GM19025 (cell line): Measurements from ENCODE around the gene ARHGAP27.

Source experiments
- ATAC-seq: cut with Tn5 transposase; IDR thresholded peaks from one replicate; pipeline ENCODE4 v1.9.1; 2021; ENCODE audit warnings: mild to moderate bottlenecking, low read depth, moderate library complexity; ENCODE audit not compliant: unreplicated experiment

The ARHGAP27 gene

DNA sequence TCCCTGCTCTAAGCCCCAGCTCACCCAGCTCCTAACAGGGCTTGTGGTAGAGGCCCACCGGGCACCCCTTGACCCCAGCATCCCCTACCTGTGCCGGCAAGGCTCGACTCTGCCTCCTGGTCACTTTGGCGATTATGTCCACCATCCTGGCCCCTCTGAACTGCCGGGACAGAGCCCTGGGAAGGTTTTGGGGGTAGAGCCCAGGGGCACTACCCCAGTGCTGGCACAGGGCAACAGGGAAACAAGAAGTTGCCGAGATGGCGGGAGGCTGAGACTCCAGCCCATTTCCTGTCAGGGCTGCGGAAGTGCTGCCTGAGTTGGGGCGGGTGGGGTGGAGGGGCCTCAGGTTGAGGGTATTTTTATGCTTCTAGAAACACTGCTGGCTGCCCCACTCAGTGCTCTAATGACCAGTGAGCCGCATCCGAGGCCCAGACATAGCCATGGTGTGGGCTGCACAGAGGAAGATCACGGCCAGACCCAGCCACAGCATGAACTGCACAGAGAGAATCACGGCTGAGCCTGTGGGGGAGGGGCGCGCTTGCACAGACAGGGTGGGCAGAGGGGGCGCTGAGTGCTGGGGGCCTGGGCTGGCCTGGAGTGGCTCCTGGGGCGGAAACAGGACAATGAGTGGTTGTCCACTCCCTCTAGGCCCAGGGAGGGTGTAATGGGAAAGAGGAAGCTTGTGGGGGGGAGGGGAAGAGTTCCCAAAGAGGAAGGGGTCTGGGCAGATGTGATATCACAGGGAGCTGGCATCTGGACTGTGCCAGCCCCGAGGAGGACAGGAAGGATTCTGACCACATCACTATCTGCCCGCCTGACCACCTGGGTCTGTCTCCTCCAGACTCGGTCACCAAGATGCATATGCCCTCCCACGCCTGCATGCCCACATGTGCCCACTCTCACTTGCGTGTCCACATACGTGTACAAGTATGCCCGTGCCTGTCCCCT, 22.3 kb downstream of the ARHGAP27 start:
- no peak for ATAC-seq

DNA sequence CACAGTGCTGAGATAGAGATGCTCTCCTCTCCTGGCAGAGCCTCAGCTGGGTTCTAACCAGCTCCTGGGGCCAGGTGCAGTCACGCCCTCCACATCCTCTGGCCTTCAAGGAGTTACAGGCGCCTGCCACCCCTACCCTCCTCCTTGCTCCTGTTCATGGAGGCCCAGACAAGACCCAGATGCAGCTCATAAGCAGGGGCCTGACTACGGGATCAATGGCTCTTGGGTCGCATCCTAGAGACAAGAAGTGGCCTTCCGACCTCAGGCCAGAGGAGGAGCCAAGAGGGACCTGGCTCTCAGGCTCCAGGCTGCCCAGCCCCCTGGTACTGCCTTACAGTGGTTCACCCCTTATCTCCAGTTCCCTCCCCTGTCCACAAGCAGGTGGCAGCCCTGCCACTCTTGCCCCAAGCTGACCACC, 23.0 kb downstream of the ARHGAP27 start:
- no peak for ATAC-seq

DNA sequence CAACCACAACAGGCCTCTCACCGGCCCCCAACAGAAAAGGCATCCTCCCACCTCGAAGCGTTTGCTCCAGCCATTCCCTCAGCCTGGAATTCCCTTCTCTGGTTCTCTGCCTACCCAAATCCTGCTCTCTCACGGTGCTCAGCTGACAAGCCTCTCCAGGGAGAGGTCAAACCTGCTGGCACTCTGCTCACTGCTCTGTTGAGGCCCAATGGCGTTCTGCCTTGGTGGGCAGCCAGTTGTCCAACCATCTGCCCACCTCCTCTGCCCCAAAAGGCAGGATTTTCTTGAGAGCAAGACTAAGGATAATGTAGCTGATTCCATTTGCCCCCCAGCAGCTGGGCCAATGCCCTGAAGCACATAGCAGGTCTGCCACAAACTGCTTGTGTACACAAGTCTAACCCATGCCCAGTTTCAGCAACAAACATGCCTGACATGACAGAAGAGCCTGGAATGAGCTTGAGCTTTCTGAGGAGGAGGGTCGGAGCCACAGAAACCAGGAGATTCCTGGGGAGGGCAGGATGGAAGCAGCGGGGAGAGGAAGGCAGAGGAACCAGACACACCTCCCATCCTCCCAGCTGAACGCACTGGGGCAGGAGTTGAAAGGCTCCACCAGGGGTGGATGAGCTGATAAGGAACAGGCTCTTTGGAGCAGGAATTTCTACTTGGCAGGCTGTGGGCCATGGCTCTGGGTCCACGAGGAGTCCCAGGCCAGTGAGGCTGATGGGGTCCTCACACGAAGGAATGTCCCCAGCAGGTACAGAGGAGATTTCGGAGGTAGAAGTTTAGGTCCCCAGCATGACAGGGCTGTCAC, 23.9 kb downstream of the ARHGAP27 start:
- ATAC-seq = no peak

DNA sequence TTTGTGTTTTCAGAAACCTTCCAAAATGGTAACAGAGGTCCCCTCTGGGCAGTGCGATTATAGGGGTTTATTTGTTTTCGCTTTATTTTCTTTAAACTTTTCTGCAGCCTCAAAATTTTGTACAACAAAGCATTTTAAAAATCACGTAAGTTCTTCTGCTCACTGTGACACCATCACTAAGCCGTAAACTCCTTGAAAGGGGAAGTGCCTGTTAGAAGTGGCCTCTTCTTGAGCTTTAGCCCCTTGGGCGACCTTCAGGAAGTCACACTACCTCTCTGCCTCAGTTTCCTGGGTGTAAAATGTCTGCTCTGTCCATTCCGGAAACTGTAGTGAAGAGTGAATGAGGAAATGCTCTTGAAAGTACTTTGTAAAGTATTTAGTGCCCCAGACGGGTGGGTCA, 26.6 kb downstream of the ARHGAP27 start:
- ATAC-seq = no peak

DNA sequence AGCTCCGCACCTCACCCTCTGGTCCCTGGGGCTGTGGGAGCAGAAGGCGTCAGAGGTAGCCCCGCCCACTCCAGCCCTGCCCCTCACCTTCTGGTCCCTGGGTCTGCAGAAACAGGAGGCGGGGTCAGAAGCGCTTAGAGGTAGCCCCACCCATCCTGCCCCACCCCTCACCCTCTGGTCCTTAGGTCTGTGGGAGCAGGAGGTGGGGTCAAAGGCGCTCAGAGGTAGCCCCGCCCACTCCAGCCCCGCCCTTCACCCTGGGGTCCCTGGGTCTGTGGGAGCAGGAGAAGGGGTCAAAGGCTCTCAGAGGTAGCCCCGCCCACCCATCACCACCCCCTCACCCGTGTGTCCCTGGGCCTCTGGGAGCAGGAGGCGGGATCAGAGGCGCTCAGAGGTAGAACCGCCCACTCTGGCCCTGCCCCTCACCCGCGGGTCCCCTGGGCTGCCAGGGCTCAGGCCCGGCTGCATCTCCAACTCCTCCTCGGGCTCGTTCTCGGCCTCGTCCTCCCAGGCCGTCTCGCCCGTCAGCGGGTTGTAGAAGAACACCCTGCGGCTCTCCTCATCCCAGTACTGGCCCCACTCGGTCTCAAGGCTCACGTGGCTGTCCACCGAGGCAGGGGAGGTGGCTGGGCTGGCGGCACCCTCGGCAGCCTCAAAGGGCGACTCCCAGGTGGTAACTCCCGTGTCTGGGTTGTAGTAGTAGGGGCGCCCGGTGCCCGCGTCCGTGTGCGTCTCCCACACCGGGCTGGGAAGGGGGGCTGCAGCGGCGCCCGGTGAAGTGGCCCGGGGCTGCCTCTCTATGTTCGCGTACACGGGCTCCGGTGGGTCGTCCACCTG, 27.2 kb downstream of the ARHGAP27 start:
- no peak for ATAC-seq

DNA sequence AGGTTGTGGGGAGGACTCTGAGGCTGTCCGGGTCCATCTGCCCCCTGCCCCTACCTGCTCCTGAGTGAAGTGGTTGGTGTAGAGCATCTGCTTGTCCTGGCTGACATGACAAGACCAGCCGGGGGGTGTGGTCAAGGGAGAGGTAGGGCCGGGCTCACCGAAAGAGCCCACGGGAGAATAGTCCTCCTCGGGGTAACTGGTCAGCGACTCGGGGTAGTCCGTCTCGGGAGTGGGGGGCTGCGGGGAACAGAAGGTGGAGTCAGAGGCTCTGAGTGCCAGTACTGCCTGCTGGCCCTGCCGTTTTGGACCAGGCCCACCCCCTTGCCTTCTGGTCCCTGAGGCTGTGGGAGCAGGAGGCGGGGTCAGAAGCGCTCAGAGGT, 27.8 kb downstream of the ARHGAP27 start:
- no peak for ATAC-seq

DNA sequence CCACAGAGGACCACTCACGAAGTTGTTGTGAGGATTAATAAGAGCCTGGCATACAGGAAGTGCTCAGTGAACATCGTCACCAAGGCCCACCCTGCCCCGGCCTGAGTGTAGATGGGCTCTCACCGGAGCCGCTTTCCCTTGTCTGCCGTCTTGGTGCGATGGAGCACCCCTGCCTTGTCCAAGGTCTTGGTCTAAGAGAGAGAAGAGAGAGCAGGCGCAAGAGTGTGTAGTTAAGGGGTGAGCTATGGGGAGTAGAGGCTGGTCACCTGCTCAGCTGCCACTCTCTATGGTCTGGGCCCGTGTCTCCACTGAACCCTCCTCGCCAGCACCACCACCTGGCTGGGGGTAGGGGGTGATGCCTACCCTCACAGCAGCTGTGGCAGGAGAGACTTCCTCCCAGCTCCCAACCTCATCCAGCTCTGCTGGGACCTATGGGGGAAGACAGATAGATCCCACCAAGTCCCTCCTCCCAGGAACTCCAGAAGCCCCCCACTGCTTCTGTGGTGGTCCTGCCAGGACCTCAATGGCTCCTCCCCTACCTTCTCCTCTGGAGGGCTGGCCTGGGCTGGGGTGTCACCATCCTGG, 28.7 kb downstream of the ARHGAP27 start:
- ATAC-seq = no peak

DNA sequence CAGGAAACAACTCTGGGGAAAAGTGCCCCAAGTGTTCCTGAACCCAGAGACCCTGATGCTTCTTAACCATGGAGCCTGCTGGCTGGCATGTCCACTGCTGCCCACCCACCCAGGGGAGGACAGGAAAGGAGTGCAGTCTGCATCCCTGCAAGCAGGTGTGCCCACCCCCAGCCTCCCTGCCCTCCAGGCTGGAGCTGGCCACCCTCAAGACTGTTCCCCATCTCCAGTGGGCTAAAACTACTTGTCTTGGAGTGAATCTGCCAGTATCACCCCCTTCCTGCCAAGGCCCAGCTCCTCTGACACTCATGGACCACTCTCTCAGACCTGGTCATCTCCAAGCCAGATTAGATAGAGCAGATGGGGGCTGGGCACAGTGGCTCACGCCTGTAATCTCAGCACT, 29.8 kb downstream of the ARHGAP27 start:
- ATAC-seq = no peak

DNA sequence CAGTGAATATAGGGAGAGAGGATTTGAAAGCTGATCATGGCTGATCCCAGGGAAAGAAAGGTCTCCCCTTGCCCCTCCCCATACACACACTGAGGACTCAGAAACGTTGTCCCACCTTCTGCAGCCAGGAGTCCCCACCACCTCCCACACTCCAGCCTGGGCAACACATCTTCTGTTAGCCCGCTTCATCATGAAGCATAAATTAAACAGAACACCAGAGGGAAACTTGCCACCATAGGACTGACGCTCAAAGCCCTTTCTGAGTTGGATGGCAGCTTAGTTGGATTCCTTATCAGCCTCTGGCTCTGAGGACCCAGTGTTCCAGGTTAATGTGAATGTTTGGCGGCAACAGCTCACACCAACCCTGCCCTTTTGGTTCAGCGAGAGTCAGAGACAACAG, 33.9 kb downstream of the ARHGAP27 start:
- no peak for ATAC-seq

DNA sequence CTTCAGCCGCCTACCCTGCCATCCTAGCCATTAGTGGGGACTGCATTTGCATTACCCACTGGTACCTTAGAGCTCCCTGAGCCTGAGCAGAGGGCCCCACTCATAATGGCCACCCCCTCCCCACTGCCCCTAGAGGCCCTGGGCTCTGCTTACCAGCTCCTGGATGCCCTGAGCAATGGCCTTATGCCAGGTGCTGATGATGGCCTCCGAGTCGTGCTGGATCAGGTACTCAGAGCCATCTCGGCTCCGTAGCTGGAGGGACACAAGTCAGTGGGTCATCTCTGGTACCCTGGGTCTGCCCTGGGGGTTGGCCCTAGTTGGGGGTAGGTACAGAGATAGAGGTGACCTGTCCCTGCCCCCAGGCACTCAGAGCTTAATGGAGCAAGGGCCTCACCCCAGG, 34.9 kb downstream of the ARHGAP27 start:
- ATAC-seq = no peak

DNA sequence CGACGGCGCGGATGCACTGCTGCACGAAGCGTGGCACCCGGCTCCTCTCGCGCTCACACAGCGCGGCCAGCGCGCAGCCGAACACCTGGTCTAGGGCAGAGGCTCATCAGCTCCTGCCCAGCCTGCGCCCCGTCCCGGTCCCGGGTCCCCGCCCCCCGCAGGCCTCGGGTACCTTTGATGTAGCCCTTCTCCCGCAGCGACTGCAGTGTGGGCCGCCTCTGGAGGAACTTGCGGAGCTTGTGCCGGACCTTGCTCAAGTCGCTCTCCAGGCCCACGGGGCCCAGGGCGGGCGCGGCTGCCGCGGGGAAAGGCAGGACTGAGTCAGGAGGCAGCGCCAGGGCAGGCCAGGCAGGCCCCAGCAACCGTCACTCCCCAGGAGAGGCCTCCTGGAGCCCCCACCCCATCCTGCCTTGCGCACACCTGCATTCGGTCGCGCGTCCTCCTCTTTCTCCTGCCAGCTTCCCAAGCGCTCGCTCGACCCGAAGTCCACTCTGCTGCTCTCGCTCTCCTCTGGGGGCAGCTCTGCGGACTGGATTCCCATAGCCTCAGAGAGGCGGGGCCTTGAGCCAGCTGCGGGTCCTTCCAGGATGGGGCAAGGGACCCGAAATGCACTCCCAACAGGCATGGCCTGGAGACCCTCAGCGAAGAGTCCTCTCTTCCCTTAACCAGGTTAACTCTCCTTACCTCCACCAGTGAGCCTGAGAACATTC, 36.0 kb downstream of the ARHGAP27 start:
- no peak for ATAC-seq

DNA sequence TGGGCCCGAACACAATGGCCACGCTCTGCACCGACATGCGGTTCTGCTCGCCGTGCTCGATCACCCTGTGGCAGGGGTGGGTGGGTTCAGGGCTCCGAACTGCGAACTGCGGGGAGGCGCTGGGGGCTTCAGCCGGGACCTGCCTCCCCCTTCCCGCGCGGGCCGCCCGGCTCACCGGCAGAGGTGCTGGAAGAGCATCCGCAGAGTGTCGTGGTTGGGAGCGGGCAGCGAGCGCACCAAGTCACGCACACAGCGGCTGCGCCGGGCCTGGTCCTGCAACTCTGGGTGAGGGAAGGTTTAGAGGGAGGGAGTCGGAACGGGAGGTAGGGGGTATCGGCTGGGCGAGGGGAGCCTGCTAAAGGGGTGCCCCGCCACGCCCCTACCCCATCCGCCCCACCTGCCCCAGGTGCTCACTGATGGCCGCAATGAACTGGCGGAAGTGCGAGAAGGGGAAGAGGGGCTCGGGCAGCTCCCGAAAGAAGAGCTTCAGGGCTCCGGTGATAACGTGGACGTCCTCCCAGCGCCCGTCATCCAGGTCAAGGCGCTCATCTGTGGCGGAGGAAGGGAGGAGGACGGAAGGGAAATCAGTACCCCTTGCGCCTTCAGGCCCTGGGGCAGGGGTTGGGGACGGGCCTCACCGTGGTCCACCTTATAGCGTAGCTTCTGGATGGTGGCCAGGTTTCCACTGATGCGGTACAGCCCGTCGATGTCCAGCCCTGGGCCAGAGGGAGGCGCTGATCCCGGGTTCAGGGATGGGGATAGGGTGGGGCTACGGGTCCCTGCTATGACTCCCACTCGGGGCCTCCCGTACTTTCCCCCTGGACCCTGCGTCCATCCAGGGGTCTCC, 36.9 kb downstream of the ARHGAP27 start:
- no peak for ATAC-seq

DNA sequence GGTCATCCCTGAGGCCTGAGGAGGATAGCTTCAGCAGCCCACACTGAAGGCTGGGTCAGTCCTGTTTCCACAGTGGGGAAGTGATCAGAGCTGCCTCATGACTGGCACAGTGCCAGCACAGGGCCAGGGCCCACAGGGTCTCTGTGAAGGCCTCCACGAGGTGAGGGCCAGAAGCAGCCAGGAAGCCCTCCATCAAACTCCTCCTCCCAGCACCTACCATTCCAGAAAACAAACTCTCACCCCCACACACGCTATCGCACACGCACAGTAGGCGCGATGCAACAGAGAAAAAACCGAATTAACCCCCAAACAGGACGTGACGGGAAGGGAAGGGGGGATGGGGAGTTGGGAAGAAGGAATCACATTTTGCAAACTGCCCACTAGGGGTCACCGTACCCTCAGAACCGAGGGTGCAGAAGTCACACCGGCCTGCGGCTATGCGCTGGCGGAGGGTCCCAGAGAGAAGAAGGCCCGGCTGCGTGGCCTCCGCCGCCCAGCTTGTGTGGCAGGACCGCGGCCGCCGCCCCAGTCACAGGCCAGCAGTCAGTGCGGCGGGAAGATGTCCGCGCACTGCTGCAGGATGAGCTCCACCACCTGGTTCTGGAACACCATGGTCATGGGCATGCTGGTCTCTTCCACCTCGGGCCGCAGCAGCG, 37.6 kb downstream of the ARHGAP27 start:
- no peak for ATAC-seq

DNA sequence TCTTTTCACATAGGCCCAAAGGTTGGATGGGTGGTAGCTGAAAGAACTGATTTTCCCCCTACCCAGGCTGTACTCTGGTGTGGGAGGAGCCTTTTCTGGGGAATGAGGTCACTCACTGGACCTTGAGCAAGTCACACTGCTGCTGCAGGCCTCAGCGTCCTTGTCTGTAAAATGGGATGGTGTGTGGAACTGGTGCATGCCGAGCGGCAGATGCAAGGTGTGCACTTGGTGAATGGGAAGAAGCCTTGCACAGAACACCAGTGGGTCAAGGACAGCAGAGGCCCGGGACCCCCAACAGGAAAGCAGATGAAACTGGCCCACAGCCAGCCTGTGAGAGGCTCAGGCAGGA, 38.1 kb downstream of the ARHGAP27 start:
- ATAC-seq = no peak

DNA sequence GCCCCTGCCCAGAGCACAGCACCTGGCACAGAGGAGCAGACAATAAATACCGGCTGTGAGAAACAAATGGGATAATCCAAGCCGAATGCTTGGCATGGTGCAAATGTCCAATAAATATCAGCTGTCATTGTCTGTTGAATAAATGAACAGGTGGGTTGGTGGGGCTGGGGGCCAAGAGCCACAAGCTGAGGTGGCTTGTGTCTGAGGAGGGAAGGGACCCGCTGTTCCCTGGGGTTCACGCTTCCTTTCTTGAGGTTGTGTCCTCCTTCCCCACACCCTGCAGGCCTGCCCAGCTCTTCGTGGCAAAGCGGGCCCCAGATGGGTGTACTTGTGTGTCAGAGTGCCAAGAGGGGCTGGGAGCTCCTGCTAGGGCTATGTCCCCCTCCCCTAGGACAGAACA, 38.6 kb downstream of the ARHGAP27 start:
- ATAC-seq = no peak

DNA sequence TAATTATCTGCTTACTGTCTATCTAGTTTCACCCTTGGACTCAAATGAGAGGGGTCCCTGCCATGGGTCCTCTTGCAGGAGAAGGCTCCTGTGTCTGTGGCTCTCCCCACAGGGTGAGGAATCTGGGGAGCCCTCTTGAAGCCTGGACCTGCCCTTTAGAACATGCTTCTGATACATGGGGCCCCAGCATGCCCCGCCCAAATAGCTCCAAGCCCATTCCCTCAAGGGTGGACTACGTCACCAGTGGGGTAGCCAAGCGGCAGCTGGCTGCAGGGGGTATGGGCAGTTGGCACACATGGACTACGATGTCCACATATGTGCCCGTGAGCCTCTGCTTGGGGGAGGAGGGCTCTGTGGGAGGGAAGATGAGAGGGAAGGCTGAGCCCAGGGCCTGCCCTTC, 39.3 kb downstream of the ARHGAP27 start:
- no peak for ATAC-seq

DNA sequence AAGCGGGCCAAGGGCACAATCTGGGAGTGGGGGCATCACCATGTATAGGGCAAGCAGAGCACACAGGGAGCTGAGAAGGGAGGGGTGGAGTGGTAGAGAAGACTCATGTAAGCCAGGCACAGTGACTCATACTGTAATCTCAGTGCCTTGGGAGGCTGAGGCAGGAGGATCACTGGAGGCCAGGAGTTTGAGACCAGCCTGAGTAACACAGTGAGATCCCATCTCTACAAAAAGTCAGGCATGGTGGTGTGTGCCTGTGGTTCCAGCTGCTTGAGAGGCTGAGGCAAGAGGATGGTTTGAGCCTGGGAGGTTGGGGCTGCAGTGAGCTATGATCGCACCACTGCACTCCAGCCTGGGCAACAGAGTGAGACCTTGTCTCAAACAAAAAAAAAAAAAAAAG, 40.8 kb downstream of the ARHGAP27 start:
- no peak for ATAC-seq

DNA sequence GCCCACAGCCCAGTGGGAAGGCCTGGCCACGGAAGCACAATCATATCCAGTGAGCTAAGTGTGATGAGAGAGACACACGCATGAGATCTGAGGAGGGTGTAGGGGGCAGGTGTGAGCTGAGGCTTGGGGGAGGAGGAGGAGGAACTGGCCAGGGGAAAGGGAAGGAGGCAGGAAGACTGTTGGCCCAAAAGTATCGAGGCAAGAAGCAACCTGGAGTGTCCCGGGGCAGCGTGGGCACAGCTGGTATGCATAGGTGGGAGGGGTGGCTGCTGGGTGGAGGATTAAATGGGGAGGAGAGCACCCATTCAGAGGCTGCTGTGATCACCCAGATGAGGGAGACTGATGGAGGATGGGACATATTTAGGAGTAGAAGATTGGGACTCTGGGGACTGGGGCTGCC, 41.4 kb downstream of the ARHGAP27 start:
- no peak for ATAC-seq

DNA sequence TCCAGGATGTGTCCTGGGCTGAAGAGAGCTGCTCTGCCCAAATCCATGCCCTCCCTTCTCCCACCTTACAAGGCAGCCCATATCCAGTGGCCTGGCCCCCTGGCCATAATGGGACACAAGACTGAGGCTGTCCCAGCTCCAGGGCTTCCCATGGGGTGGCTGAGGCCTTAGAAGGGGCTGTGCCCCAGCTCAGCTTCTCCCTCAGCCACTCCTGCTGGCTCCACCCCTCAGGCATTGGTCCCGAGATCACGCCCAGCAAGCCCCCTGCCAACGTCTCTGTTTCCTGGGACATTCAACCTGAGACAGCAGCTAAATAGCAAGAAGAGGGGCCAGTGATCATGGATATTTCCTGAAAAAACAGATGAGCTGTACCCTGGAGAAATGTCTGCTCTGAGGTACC, 43.3 kb downstream of the ARHGAP27 start:
- ATAC-seq = no peak
